Tibial nerve (tissue), 4 donors: ENCODE measurements around the gene JAZF1.

ENCODE experiments used
- EP300 ChIP-seq, 2 donors: sonication (generic); formaldehyde crosslinking; IDR thresholded peaks; one replicate each; pipeline ENCODE4 v1.6.1; 2017; ENCODE audit warnings: antibody characterized with exemption in 2 of 2, mild to moderate bottlenecking in 1 of 2
- POLR2A ChIP-seq, 2 donors: fragments of 450-650 bp; IDR thresholded peaks; one replicate each; pipeline ENCODE4 v1.6.1; 2017; ENCODE audit warnings: antibody characterized with exemption in 2 of 2, mild to moderate bottlenecking in 2 of 2, moderate library complexity in 2 of 2
- TF ChIP-seq, protein P1 (sequence below), 5 experiments: fragments of 200-600 bp in 3 of 5; fragments of 450-650 bp in 2 of 5; sonication (generic) in 3 of 5; IDR thresholded peaks; one replicate each; pipeline ENCODE4 v1.5.1; 2016 to 2019; ENCODE audit warnings: antibody characterized with exemption in 5 of 5, mild to moderate bottlenecking in 3 of 5, moderate library complexity in 2 of 5

DNA sequence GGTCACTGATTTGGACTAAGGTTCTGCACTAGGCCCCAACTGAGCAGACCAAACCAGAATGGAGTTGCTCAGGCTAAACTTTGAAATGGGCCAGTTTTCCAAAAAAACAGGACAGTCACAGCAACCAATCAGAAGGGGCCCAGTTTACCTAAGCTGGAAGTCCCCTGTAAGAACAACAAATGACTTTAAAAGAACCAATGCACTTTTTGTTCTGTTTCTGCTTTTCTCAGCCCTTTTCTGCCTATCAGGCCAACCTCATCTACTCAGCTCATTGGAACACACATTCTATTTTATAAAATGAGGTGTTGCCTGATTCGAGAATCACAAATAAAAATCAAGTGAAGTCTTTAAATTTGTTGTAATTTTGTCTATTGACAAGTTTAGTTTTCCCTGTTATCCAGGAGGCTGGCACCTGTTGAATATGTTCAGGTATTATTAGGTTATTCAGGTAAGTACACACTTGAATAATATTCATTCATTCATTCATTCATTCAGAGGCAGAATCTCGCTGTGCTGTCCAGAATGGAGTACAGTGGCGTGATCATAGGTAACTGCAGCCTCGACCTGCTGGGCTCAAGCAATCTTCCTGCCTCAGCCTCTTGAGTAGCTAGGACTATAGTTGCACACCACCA, 271.9 kb downstream of the JAZF1 start:
- TF ChIP-seq, protein P1, sequence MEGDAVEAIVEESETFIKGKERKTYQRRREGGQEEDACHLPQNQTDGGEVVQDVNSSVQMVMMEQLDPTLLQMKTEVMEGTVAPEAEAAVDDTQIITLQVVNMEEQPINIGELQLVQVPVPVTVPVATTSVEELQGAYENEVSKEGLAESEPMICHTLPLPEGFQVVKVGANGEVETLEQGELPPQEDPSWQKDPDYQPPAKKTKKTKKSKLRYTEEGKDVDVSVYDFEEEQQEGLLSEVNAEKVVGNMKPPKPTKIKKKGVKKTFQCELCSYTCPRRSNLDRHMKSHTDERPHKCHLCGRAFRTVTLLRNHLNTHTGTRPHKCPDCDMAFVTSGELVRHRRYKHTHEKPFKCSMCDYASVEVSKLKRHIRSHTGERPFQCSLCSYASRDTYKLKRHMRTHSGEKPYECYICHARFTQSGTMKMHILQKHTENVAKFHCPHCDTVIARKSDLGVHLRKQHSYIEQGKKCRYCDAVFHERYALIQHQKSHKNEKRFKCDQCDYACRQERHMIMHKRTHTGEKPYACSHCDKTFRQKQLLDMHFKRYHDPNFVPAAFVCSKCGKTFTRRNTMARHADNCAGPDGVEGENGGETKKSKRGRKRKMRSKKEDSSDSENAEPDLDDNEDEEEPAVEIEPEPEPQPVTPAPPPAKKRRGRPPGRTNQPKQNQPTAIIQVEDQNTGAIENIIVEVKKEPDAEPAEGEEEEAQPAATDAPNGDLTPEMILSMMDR (IDR thresholded peaks at IDR 0.05), result no peak
- no peak for TF ChIP-seq EP300 (IDR thresholded peaks at IDR 0.05)
- TF ChIP-seq POLR2A (IDR thresholded peaks at IDR 0.05), result no peak
